ENCODE data around the gene WDR19.

Gene WDR19

DNA sequence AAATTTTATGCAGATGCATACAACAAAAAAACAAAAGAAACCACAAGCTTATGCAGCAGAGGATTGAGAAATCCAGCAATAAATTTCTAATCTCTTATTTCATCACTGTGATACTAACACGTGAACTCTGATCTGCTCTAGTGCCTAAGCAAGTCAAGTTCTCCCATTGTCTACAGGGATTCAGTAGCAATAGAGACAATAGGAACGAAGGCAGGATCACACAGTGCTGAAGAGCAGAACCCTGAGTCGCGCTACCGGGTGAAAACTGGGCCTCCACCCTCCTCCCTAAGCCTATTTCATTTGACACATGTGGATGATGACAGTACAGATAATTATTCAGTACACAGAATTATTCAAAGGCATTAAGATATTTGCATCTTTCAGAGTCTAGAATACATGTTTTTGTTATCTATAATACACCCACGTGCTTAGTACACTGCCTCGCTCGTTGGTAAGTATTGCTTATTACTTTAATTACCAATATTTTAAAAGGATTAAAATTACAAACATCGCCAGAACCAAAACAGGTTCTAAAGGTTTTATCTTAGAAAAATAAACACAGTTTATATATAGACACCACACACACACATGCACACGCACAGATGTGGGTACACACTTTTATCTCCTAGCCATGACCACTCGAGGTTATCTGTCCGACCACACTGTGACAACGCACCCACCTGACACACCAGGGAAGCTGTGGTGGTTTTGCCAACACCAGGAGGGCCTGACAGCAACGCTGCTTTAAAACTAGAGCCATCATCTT, 123.8 kb downstream of the WDR19 start:
- DNase-seq = no peak

DNA sequence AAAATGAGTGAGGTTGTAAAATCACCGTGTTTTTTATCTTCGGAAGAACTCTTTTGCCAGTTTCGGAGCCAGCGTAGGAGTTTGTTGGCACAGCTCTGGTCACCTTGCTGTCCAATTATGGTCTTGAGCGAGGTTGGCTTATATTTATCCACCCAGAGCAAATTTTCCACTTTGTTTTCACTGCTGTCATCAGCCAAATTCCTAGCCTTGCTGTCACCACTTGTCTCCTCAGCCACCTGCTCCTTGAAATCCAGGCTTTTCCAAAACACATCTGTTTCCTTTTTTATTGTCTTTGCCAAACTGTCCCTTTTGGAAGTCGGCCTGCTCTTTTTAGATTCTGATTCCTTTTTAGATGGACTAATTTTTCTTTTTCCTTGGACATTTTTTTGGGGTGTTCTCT, 126.3 kb downstream of the WDR19 start:
- DNase-seq = no peak

DNA sequence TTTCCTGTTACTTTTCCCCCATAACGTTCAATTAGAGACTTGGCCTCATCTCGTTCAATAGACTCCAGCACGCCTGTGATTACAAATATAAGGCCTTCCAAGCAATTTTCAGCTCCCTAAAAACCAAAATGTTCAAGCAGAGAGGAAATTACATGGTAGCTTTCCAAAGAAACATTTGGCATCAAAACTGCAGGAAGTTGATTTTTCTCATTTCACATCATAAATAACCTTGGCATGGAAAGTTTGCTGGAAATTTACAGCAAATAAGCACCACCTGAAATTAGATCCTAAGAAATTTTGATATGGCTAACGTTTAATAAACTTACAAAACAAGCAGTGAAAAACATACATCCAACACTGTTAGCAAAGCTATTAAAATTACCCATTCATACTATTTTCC, 130.5 kb downstream of the WDR19 start:
- DNase-seq = no peak

DNA sequence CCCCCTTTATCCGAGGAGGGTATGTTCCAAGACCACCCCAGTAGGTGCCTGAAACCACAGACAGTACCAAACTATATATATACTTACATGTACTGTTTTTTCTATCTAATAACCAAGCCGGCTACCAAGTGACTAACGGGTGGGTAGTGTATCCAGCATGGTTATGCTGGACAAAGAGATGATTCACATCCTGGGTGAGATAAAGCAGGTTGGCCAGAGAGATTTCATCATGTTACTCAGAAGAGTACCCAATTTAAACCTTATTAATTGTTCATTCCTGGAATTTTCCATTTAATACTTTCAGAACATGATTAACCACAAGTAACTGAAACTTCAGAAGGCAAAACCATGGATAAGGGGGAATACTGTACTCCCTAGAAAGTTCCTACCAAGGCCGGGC, 137.3 kb downstream of the WDR19 start:
- DNase-seq = no peak

DNA sequence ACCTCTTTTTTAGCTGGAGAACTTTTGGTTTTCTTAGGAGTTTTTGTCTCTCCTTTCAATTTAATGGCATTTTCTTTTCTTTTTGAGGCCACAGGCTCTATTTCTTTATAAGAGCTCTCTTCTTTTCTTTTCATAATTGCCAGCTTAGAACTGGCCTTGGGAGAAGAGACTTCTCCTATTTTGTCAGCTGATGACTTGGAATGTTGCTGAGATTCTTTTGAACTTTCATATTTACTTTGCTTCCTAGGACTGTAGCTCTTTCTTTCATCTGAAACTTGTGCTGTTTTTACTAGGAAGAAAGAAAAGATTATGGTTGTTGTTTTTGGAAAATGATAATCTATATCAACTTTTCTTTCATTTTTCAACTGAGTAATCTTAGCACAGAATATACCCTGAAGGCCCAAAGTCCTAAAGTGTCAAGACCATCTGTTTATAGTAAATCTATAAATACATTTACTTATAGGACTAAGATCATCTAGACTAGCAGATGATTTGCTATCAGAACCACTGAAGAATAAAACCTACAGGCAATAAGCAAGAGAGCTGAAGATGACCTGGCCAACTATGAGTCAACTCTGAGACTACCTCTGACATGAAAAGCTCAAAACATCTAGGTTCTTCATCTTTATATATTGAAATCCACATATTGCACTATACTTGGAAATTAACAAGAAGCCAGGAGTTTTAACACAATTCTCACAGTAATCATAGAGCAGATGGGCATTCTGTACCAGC, 138.2 kb downstream of the WDR19 start:
- DNase-seq = no peak

DNA sequence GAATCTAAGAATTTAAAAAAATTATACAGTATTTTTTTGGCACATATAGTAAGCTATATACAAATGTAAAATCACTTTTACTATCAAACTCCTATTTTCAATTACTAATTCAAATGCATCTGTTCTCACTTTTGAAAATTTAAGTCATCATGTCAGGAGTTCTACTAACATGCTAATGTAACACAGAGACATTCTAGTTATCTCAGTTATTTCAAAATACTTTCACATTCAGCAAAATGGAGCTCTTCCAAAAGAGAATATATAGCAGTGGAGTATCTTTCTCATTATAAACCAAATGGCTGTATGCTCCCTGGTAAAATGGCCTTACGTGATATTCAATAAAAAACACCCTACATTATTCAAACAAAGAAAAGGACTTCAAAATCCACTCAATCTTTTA, 141.5 kb downstream of the WDR19 start:
- DNase-seq = no peak

DNA sequence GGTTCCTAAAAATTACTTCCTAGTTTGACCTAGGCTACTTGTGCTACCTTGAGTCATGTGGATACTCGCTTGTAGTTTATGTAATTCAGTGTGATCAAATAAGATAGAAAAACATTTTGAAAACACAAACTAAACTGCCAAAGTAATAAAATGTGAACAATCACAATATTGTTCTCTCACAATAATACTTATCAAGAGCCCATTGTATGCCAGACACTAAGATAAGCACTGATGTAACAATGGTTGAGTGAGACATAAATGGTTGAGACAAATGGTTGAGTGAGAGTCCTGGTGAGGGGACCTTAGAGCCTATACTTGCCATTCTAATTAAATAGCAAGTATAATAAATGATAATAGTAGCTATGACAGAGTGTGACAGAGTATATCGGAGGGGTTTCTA, 142.1 kb downstream of the WDR19 start:
- DNase-seq = no peak

DNA sequence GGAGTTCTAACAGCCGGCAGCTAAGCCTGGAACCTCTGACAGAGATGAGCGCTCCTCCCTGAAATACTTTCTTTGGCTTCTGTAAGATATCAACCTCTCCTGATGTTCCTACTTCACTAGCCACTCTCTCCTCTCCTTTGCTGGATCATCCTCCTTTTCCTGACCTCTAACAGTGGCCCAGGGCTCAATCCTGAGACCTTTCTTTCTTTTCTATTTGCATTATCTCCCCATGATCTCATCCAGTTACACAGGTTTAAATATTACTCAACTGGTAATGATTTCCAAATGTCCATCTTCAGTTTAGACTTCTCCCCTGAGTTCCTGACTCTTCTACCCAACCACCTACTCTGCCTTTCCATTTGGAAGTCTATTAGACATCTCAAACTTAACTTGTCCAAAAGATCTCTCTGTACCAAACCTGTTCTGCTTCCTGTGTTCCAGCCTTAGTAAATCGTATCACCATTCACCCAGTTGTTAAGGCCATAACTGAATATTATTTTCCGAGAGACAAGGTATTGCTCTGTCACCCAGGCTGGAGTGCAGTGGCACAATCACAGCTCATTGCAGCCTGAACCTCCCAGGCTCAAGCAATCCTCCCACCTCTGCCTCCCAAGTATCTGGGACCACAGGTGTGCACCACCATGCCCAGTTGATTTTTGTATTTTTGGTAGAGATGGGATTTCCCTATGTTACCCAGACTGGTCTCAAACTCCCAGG, 142.7 kb downstream of the WDR19 start:
- no peak for DNase-seq

DNA sequence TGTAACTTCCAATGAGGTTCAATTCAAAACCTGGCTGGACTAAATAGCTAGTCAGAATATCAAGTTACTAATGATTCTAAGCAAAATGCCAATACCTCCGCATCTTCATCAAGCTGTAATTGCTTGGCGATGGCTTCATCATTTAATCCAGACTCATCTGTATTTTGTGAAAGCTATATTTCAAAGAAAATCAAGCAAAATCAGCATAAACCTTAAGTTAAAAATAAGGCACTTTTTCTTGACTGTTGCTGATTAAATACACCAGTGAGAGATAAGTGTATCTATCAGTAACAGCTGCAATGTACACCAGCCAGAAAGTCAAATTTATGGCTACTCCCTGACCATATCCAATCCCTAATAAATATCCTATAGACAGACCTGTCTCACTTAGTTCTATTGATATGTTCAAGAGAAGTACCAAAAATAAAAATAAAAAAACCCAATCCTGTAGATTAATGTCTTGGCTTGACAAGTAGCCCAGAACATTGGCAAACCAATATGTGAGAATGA, 144.2 kb downstream of the WDR19 start:
- no peak for DNase-seq

DNA sequence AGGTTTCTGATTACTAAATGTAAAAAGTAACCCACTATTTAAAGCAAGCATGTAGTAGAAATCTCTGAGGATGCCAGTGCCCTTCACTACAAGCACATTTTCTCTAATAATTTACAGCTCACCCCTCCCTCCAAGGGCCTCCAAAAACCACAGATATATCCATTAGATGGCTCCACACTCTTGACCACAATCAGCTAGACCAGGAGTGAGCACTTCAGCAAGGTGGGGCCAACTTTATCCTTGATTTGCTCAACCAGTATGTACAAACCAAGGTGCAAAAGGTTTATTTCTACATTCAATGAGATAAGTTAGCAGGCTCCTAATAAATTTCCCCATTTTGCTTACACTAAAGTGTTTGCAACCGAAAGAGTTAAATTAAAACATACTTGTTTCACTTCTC, 148.0 kb downstream of the WDR19 start:
- DNase-seq = no peak

DNA sequence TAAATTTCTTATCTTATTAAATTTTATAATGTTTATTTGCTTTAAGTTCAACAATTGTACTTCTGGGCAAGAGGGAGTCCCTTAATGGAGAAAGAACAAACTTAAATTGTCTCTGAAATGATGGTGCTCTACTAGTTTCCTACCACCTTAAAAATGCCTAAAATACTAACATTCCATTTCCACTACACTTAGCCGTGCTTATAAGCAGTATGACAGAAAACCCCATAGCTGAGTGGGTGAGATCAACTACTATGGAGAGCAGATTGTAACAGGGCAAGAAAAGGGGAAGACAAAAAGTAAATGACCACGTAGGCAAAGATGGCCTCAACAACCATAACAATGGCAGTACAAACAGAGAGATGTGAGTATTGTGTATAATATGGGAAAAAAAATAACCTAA, 148.9 kb downstream of the WDR19 start:
- no peak for DNase-seq

All from activated CD4-positive, alpha-beta T cell treated with anti-CD3 and anti-CD28 coated beads for 1 hour (primary cell).